H1 (cell line): ENCODE results near the gene TCF4. TPM values are rescaled to one million over a fixed set of nuclear protein-coding genes. Genes with fewer than 3 reads are reported as not detected.

Experiments used
- CTCF ChIA-PET: fragments of 300-600 bp; sonication (Branson Sonifier 250); formaldehyde crosslinking; loops from one replicate; lab custom pipeline; 2021; ENCODE audit not compliant: partially characterized antibody; lab: Charles Lee
- POLR2A ChIA-PET: fragments of 300-600 bp; sonication (Branson Sonifier 250); formaldehyde crosslinking; loops from one replicate; lab custom pipeline; 2021; ENCODE audit warnings: inconsistent platforms; ENCODE audit not compliant: partially characterized antibody; lab: Charles Lee
- DNase-seq, 2 experiments: peaks; one replicate each; pipeline versions ENCODE4 v3.0.0 to v3.0.0-alpha.2; 2010 to 2022; ENCODE audit warnings: low spot score in 2 of 2, low read depth in 1 of 2, mixed read lengths in 1 of 2
- FAIRE-seq: peaks from 2 replicates; lab custom pipeline; 2011; peaks lifted over from hg19 to GRCh38; lab: Jason Lieb, UNC
- H2AFZ ChIP-seq: 2 replicates; pipeline ENCODE4 v1.8.1; 2012; ENCODE audit warnings: low read length, inconsistent platforms
- H2AK5ac ChIP-seq: 2 replicates; pipeline ENCODE4 v1.6.1; 2013; ENCODE audit warnings: low read depth, low read length
- H2BK120ac ChIP-seq: replicated peaks from 2 replicates; pipeline ENCODE3; 2013; ENCODE audit warnings: low read depth, low read length, inconsistent platforms
- H2BK12ac ChIP-seq: 2 replicates; pipeline ENCODE4 v1.6.1; 2013; ENCODE audit warnings: low read depth, low read length
- H2BK15ac ChIP-seq: 2 replicates; pipeline ENCODE4 v1.6.1; 2013; ENCODE audit warnings: low read length
- H2BK20ac ChIP-seq: 2 replicates; pipeline ENCODE4 v1.6.1; 2013; ENCODE audit warnings: low read length
- H2BK5ac ChIP-seq: 2 replicates; pipeline ENCODE4 v1.6.1; 2013; ENCODE audit warnings: low read depth, low read length
- H3K14ac ChIP-seq: 2 replicates; pipeline ENCODE4 v1.6.1; 2013; ENCODE audit warnings: inconsistent platforms; ENCODE audit not compliant: insufficient read length
- H3K18ac ChIP-seq: 2 replicates; pipeline ENCODE4 v1.6.1; 2013; ENCODE audit warnings: low read length; ENCODE audit errors: extremely low read depth
- H3K23ac ChIP-seq: 2 replicates; pipeline ENCODE4 v1.6.1; 2013; ENCODE audit warnings: inconsistent platforms; ENCODE audit not compliant: insufficient read length
- H3K23me2 ChIP-seq: 2 replicates; pipeline ENCODE4 v1.6.1; 2013; ENCODE audit warnings: low read depth, low read length
- H3K27ac ChIP-seq: 2 replicates; pipeline ENCODE4 v1.6.1; 2011; ENCODE audit warnings: low read depth, low read length, inconsistent platforms
- H3K27me3 ChIP-seq, 4 experiments: replicated peaks in 1 of 4; 1 replicate in 1 of 4; 2 replicates in 3 of 4; pipeline versions ENCODE4 v1.6.1 to v1.8.1; 2011 to 2013; ENCODE audit warnings: low read length in 3 of 4, mild to moderate bottlenecking in 3 of 4, inconsistent platforms in 2 of 4, mixed read lengths in 2 of 4, moderate library complexity in 1 of 4; ENCODE audit not compliant: control insufficient read depth in 3 of 4, insufficient read depth in 3 of 4; ENCODE audit errors: extremely low read depth in 1 of 4
- H3K36me3 ChIP-seq, 4 experiments: 2 replicates each; pipeline versions ENCODE4 v1.6.1 to v1.8.1; 2011 to 2013; ENCODE audit warnings: mild to moderate bottlenecking in 4 of 4, low read length in 3 of 4, moderate library complexity in 2 of 4, control low read depth in 1 of 4, inconsistent platforms in 1 of 4; ENCODE audit not compliant: insufficient read depth in 4 of 4, control insufficient read depth in 2 of 4
- H3K4ac ChIP-seq: replicated peaks from 2 replicates; pipeline ENCODE3; 2013; ENCODE audit warnings: low read length, low read depth, mixed read lengths, inconsistent platforms; ENCODE audit not compliant: insufficient read length
- H3K4me1 ChIP-seq, 4 experiments: replicated peaks in 1 of 4; 1 replicate in 1 of 4; 2 replicates in 3 of 4; pipeline versions ENCODE4 v1.6.1 to v1.8.1; 2011 to 2013; ENCODE audit warnings: low read length in 3 of 4, inconsistent platforms in 2 of 4, mixed read lengths in 1 of 4; ENCODE audit not compliant: insufficient read depth in 4 of 4, control insufficient read depth in 3 of 4
- H3K4me2 ChIP-seq, 2 experiments: 2 replicates each; pipeline versions ENCODE4 v1.6.1 to v1.8.1; 2011 to 2013; ENCODE audit warnings: low read depth in 2 of 2, low read length in 2 of 2, control low read depth in 1 of 2, inconsistent platforms in 1 of 2, mild to moderate bottlenecking in 1 of 2; ENCODE audit not compliant: insufficient read depth in 1 of 2
- H3K4me3 ChIP-seq, 4 experiments: fragments of 200-600, 300-600 bp in 1 of 4; sonication (generic), shearing (Covaris generic), sonication (Bioruptor Twin) in 1 of 4; 2 replicates each; pipeline versions ENCODE4 v1.5.1 to v1.8.1; 2011 to 2016; ENCODE audit warnings: low read length in 4 of 4, low read depth in 3 of 4, control low read depth in 2 of 4, inconsistent platforms in 2 of 4, mild to moderate bottlenecking in 2 of 4, mixed read lengths in 1 of 4, moderate library complexity in 1 of 4; ENCODE audit not compliant: insufficient read depth in 2 of 4; ENCODE audit errors: extremely low read depth in 1 of 4
- H3K56ac ChIP-seq: replicated peaks from 2 replicates; pipeline ENCODE3; 2013; ENCODE audit warnings: low read depth, mild to moderate bottlenecking, mixed read lengths, low read length, inconsistent platforms; ENCODE audit not compliant: insufficient read length
- H3K79me1 ChIP-seq: 2 replicates; pipeline ENCODE4 v1.6.1; 2013; ENCODE audit warnings: low read depth, low read length, control low read depth
- H3K79me2 ChIP-seq, 2 experiments: 2 replicates each; pipeline versions ENCODE4 v1.6.1 to v1.8.1; 2012 to 2013; ENCODE audit warnings: low read length in 2 of 2, mild to moderate bottlenecking in 2 of 2, inconsistent platforms in 1 of 2; ENCODE audit not compliant: insufficient read depth in 2 of 2, control insufficient read depth in 1 of 2
- H3K9ac ChIP-seq, 4 experiments: replicated peaks in 1 of 4; 1 replicate in 1 of 4; 2 replicates in 3 of 4; pipeline versions ENCODE4 v1.6.1 to v1.8.1; 2011 to 2013; ENCODE audit warnings: low read depth in 3 of 4, low read length in 3 of 4, control low read depth in 2 of 4, mild to moderate bottlenecking in 2 of 4, moderate library complexity in 2 of 4, inconsistent platforms in 1 of 4; ENCODE audit errors: extremely low read depth in 1 of 4
- H3K9me3 ChIP-seq, 2 experiments: 2 replicates each; pipeline versions ENCODE4 v1.6.1 to v1.8.1; 2012 to 2013; ENCODE audit warnings: mild to moderate bottlenecking in 2 of 2, moderate library complexity in 2 of 2, control low read depth in 1 of 2, inconsistent platforms in 1 of 2, low read depth in 1 of 2, low read length in 1 of 2, mixed read lengths in 1 of 2; ENCODE audit not compliant: insufficient read depth in 2 of 2
- H4K20me1 ChIP-seq, 2 experiments: replicated peaks in 1 of 2; 2 replicates each; pipeline versions ENCODE3 to v1.8.1; 2011 to 2013; ENCODE audit warnings: inconsistent platforms in 2 of 2, low read length in 2 of 2, mild to moderate bottlenecking in 1 of 2; ENCODE audit not compliant: insufficient read depth in 2 of 2, control insufficient read depth in 1 of 2
- H4K5ac ChIP-seq: 2 replicates; pipeline ENCODE4 v1.6.1; 2013; ENCODE audit warnings: low read length, low read depth, mixed read lengths, inconsistent platforms; ENCODE audit not compliant: insufficient read length
- H4K8ac ChIP-seq: 2 replicates; pipeline ENCODE4 v1.8.0; 2013; ENCODE audit warnings: mild to moderate bottlenecking, moderate library complexity, low read length, inconsistent platforms; ENCODE audit not compliant: insufficient read depth; ENCODE audit errors: extremely low read depth
- H4K91ac ChIP-seq: replicated peaks from 2 replicates; pipeline ENCODE3; 2013; ENCODE audit warnings: low read length, mixed read lengths, inconsistent platforms; ENCODE audit not compliant: insufficient read length
- CBX8 ChIP-seq: fragments of 300-800, 300-1000 bp; sonication (generic); IDR thresholded peaks from 2 replicates; pipeline ENCODE4 v1.7.1; 2016; ENCODE audit warnings: low read depth, low read length, borderline replicate concordance
- CREB1 ChIP-seq: IDR thresholded peaks from 2 replicates; pipeline ENCODE4 v1.6.1; 2012; ENCODE audit warnings: inconsistent platforms
- KDM5A ChIP-seq: fragments of 200-600 bp; IDR thresholded peaks from 2 replicates; pipeline ENCODE4 v1.7.1; 2012; ENCODE audit warnings: mild to moderate bottlenecking, low read length, inconsistent platforms, mixed read lengths
- SAP30 ChIP-seq: fragments of 300-600 bp; sonication (generic); IDR thresholded peaks from 2 replicates; pipeline ENCODE4 v1.7.1; 2012; ENCODE audit warnings: low read length, moderate library complexity, mild to moderate bottlenecking, inconsistent platforms; ENCODE audit not compliant: insufficient read depth, insufficient replicate concordance
- TBP ChIP-seq: IDR thresholded peaks from 2 replicates; pipeline ENCODE4 v1.6.1; 2011; ENCODE audit warnings: low read depth, low read length, improper control_type of control experiment
- YY1 ChIP-seq: IDR thresholded peaks from 2 replicates; pipeline ENCODE4 v1.6.1; 2011; ENCODE audit warnings: low read depth, mild to moderate bottlenecking, low read length
- WGBS, 2 experiments: shearing (Covaris generic) in 1 of 2; methylation state at CpG; one replicate each; pipeline versions ENCODE4 v1.1.6 to v1.1.7; 2013 to 2015; ENCODE audit warnings: low lambda C conversion rate in 2 of 2, mixed read lengths in 2 of 2, inconsistent platforms in 1 of 2, low coverage in 1 of 2, missing lambda C conversion rate in 1 of 2; ENCODE audit not compliant: insufficient replicate concordance in 2 of 2, insufficient coverage in 1 of 2, insufficient read length in 1 of 2; ENCODE audit errors: extremely low coverage in 1 of 2, missing lambda C conversion rate in 1 of 2; 5-methylcytosine and 5-hydroxymethylcytosine counted together
- polyA plus RNA-seq, 7 experiments: library from polyadenylated mRNA; depleted of rRNA in 3 of 7; stranded (reverse) in 5 of 7; unstranded in 2 of 7; fragments of >200 nt in 5 of 7; fragments of 200-250 nt in 2 of 7; gene quantifications; 1 replicate in 5 of 7; 2 replicates in 1 of 7; 4 replicates in 1 of 7; pipeline versions ENCODE4 v1.2.1 to v1.2.3, GENCODE V29; 2011 to 2013; ENCODE audit warnings: missing spikeins in 2 of 7, mixed read lengths in 2 of 7
- total RNA-seq: library from RNA; stranded (reverse); fragmentation: NEBNext Ultra II Directional; extraction: Animal tissue kit (Norgen Biotek cat#: 25700); gene quantifications from 2 replicates; pipeline ENCODE4 v1.2.1, GENCODE V29; 2021
- TF ChIP-seq, protein P1 (sequence below), 3 experiments: IDR thresholded peaks; 1 replicate in 2 of 3; 2 replicates in 1 of 3; pipeline versions ENCODE4 v1.5.1 to v1.6.1; 2011; ENCODE audit warnings: low read length in 3 of 3, mild to moderate bottlenecking in 3 of 3, inconsistent platforms in 2 of 3, low read depth in 1 of 3, moderate library complexity in 1 of 3; ENCODE audit not compliant: insufficient read depth in 1 of 3; ENCODE audit errors: control extremely low read depth in 1 of 3
- TF ChIP-seq, protein P2 (sequence below): IDR thresholded peaks from 2 replicates; pipeline ENCODE4 v1.6.1; 2012; ENCODE audit warnings: inconsistent platforms

TCF4 gene
- total and polyA plus RNA-seq, 2 of the 8 experiments (the other 6 are each of a cell fraction or from before 2014, with no cell fraction given), result 59.3 to 118 TPM

DNA sequence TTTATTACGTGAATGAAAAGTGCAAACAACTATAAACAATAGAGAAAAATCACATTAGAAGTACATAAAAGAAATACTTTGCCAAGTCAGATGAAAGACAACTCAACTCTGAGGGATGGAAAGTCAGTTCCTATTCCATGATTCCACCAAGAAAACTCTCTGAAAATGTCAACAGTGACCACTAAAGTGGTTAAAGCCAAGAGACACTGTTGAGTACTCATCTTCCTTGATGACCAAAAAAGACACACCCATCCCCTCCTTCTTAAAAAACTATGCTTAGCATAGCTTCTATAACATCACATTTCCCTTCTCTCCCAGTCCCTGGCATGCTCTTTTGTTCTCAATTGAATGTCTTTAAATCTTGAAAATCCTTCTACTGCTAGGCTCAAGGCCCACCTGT lies 160.0 kb downstream of the TCF4 start:
- Histone ChIP-seq H3K9me3 (no peaks in the 10 kb centered on the region), H3K79me2 (peaks cover 0 to 91% of the 10 kb centered on the region in 2 experiments; a peak in 3 of 4 replicates), H4K20me1 (peaks cover 0 to 1% of the 10 kb centered on the region in 2 experiments), H3K23me2 (no peaks in the 10 kb centered on the region), H3K4me1 (peaks cover 3 to 22% (median 14%) of the 10 kb centered on the region in 4 experiments), H3K14ac (no peak overlapping the region), H2AK5ac (no peak overlapping the region), H3K56ac (no peak overlapping the region), H2BK15ac (no peak overlapping the region), H3K9ac (no peak overlapping the region), H3K4ac (no peak overlapping the region), H2AFZ (no peak overlapping the region), H3K27me3 (no peaks in the 10 kb centered on the region), H3K36me3 (no peaks in the 10 kb centered on the region), H4K91ac (no peak overlapping the region), H2BK12ac (no peak overlapping the region), H3K23ac (no peak overlapping the region), H4K8ac (no peak overlapping the region), H4K5ac (no peak overlapping the region), H3K18ac (no peak overlapping the region), H2BK120ac (no peak overlapping the region), H3K27ac (no peak overlapping the region), H3K4me2 (no peak overlapping the region), H2BK20ac (no peak overlapping the region), H2BK5ac (no peak overlapping the region), H3K4me3 (no peak overlapping the region), H3K79me1 (peaks cover 8% of the 10 kb centered on the region)
- ChIA-PET CTCF (interaction anchor here (0.5 to 1.9 kb wide), 3 partner anchors 12 to 159 kb away, joined by 3 to 6 read pairs (median 4); no protein-coding TSS in a partner anchor), POLR2A (no interaction called here)
- no peak for DNase-seq
- no peak for TF ChIP-seq CREB1
- no peak for TF ChIP-seq SAP30
- TF ChIP-seq YY1, result no peak
- TF ChIP-seq KDM5A, result no peak
- TF ChIP-seq, protein P1, sequence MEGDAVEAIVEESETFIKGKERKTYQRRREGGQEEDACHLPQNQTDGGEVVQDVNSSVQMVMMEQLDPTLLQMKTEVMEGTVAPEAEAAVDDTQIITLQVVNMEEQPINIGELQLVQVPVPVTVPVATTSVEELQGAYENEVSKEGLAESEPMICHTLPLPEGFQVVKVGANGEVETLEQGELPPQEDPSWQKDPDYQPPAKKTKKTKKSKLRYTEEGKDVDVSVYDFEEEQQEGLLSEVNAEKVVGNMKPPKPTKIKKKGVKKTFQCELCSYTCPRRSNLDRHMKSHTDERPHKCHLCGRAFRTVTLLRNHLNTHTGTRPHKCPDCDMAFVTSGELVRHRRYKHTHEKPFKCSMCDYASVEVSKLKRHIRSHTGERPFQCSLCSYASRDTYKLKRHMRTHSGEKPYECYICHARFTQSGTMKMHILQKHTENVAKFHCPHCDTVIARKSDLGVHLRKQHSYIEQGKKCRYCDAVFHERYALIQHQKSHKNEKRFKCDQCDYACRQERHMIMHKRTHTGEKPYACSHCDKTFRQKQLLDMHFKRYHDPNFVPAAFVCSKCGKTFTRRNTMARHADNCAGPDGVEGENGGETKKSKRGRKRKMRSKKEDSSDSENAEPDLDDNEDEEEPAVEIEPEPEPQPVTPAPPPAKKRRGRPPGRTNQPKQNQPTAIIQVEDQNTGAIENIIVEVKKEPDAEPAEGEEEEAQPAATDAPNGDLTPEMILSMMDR (IDR thresholded peaks at IDR 0.05; ENCODE audit: control extremely low read depth in 1 of 3, insufficient read depth in 1 of 3, low read depth in 1 of 3, low read length in 3 of 3), result no peak
- TF ChIP-seq, protein P2, sequence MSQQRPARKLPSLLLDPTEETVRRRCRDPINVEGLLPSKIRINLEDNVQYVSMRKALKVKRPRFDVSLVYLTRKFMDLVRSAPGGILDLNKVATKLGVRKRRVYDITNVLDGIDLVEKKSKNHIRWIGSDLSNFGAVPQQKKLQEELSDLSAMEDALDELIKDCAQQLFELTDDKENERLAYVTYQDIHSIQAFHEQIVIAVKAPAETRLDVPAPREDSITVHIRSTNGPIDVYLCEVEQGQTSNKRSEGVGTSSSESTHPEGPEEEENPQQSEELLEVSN, result no peak
- no peak for TF ChIP-seq TBP
- TF ChIP-seq CBX8, result no peak
- no peak for FAIRE-seq
- WGBS, 2 experiments, result 96% methylated on average over 1 of the region's 1 CpG; no CpG with 5 or more reads in 1 of the 2 experiments
